ENCODE data around the gene MYORG. TPM values are rescaled to one million over a fixed set of nuclear protein-coding genes. Genes with fewer than 3 reads are reported as not detected.

The MYORG gene
- total and polyA plus RNA-seq, 9 of the 15 experiments (the other 6 are each of a cell fraction or from before 2014, with no cell fraction given) = 0.06 to 0.82 (median 0.18) TPM

DNA sequence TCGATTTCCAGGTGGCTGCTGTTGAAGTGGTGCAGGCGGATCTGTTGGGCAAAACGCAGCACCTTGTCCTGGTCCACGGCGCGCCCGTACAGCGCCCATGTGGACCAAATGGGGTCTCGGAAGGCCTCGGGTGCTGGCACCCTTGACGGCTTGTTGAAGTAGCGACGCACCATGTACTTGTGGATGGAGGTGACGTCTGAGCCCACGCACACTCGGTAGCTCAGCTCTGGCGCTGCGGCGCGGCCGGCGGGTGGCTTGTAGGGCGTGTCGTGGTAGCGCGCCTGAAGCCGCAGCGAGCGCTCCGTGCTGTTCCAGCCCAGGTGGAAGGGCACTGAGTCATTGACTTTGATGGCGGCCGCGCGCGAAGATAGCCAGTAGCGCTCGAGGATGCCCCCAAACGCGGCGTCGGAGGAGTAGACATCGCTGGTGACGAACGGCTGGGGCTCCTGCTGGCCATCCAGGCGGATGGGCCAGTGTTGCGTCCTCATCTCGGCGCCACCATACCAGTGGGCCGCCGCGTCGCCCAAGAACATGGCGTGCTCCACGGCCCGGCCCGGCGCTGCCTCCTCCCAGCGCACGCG, 4.7 kb downstream of the MYORG start (continued):
- TF ChIP-seq, protein P1, sequence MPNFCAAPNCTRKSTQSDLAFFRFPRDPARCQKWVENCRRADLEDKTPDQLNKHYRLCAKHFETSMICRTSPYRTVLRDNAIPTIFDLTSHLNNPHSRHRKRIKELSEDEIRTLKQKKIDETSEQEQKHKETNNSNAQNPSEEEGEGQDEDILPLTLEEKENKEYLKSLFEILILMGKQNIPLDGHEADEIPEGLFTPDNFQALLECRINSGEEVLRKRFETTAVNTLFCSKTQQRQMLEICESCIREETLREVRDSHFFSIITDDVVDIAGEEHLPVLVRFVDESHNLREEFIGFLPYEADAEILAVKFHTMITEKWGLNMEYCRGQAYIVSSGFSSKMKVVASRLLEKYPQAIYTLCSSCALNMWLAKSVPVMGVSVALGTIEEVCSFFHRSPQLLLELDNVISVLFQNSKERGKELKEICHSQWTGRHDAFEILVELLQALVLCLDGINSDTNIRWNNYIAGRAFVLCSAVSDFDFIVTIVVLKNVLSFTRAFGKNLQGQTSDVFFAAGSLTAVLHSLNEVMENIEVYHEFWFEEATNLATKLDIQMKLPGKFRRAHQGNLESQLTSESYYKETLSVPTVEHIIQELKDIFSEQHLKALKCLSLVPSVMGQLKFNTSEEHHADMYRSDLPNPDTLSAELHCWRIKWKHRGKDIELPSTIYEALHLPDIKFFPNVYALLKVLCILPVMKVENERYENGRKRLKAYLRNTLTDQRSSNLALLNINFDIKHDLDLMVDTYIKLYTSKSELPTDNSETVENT (CRISPR knock-in tag; IDR thresholded peaks at IDR 0.05) = no peak
- TF ChIP-seq ZNF561 (CRISPR knock-in tag; conservative IDR thresholded peaks at IDR 0.05) (no peak), CBX3 (IDR thresholded peaks at IDR 0.05; ENCODE audit: borderline replicate concordance in 1 of 2, low read length in 2 of 2) (no peak), TRIM28 (IDR thresholded peaks at IDR 0.05) (no peak), ATF1 (CRISPR knock-in tag; IDR thresholded peaks at IDR 0.05) (no peak), ATF1 (tag; IDR thresholded peaks at IDR 0.05) (no peak)
- TF ChIP-seq, protein P2, sequence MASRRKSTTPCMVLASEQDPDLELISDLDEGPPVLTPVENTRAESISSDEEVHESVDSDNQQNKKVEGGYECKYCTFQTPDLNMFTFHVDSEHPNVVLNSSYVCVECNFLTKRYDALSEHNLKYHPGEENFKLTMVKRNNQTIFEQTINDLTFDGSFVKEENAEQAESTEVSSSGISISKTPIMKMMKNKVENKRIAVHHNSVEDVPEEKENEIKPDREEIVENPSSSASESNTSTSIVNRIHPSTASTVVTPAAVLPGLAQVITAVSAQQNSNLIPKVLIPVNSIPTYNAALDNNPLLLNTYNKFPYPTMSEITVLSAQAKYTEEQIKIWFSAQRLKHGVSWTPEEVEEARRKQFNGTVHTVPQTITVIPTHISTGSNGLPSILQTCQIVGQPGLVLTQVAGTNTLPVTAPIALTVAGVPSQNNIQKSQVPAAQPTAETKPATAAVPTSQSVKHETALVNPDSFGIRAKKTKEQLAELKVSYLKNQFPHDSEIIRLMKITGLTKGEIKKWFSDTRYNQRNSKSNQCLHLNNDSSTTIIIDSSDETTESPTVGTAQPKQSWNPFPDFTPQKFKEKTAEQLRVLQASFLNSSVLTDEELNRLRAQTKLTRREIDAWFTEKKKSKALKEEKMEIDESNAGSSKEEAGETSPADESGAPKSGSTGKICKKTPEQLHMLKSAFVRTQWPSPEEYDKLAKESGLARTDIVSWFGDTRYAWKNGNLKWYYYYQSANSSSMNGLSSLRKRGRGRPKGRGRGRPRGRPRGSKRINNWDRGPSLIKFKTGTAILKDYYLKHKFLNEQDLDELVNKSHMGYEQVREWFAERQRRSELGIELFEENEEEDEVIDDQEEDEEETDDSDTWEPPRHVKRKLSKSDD (conservative IDR thresholded peaks at IDR 0.05; ENCODE audit: low read length) = no peak

All from K562 (cell line).